ENCODE results near the gene LTBP3. TPM values are rescaled to one million over a fixed set of nuclear protein-coding genes. Genes with fewer than 3 reads are reported as not detected.
A peak's percentile ranks its signal among the peaks of the same experiment; 100 is the strongest.

LTBP3 gene
- total RNA-seq, 2 donors from 2014 or later, result 492 to 512 TPM

GRCh38 chr11:65506772-65507505 lies 51.2 kb downstream of the LTBP3 start:
- TF ChIP-seq CTCF (IDR thresholded peaks at IDR 0.05), result no peak
- no peaks in the 10 kb centered on the region for H3K9me3 ChIP-seq
- ATAC-seq (ENCODE audit: insufficient number of reproducible peaks, low FRiP score, low read depth) (peak; percentile 16), DNase-seq (ENCODE audit: low spot score) (no peak)
- peaks cover 13 to 31% of the 10 kb centered on the region in 2 donors for H3K4me1 ChIP-seq (ENCODE audit: control insufficient read depth in 1 of 2, low read depth in 2 of 2)
- peak overlapping the region; percentile 89 for H3K4me3 ChIP-seq
- peak overlapping the region; percentile 99 for H3K27ac ChIP-seq
- H3K27me3 ChIP-seq (replicated peaks; ENCODE audit: insufficient read depth), result no peaks in the 10 kb centered on the region
- H3K36me3 ChIP-seq, result peaks cover 45% of the 10 kb centered on the region

GRCh38 chr11:65506290-65506771 lies 51.8 kb downstream of the LTBP3 start:
- Histone ChIP-seq H3K27ac (peak overlapping the region; percentile 99), H3K36me3 (peaks cover 51% of the 10 kb centered on the region), H3K27me3 (replicated peaks; ENCODE audit: insufficient read depth) (no peaks in the 10 kb centered on the region), H3K4me1 (ENCODE audit: control insufficient read depth in 1 of 2, low read depth in 2 of 2) (peaks cover 13 to 31% of the 10 kb centered on the region in 2 donors), H3K9me3 (no peaks in the 10 kb centered on the region), H3K4me3 (peak overlapping the region; percentile 89)
- no peak for TF ChIP-seq CTCF (IDR thresholded peaks at IDR 0.05)
- ATAC-seq (ENCODE audit: insufficient number of reproducible peaks, low FRiP score, low read depth) (no peak), DNase-seq (ENCODE audit: low spot score) (no peak)

GRCh38 chr11:65505466-65506289 lies 52.5 kb downstream of the LTBP3 start:
- H3K4me1 ChIP-seq (ENCODE audit: control insufficient read depth in 1 of 2, low read depth in 2 of 2), result peaks cover 13 to 31% of the 10 kb centered on the region in 2 donors
- ATAC-seq (ENCODE audit: insufficient number of reproducible peaks, low FRiP score, low read depth) (no peak), DNase-seq (ENCODE audit: low spot score) (no peak)
- H3K36me3 ChIP-seq, result peaks cover 55% of the 10 kb centered on the region
- no peaks in the 10 kb centered on the region for H3K27me3 ChIP-seq (replicated peaks; ENCODE audit: insufficient read depth)
- no peaks in the 10 kb centered on the region for H3K9me3 ChIP-seq
- peak overlapping the region; percentile 89 for H3K4me3 ChIP-seq
- no peak for TF ChIP-seq CTCF (IDR thresholded peaks at IDR 0.05)
- H3K27ac ChIP-seq, result peak overlapping the region; percentile 99

- Histone ChIP-seq H3K4me1 (ENCODE audit: control insufficient read depth in 1 of 2, low read depth in 2 of 2) (peaks cover 10 to 28% of the 10 kb centered on the region in 2 donors), H3K36me3 (peaks cover 55% of the 10 kb centered on the region), H3K4me3 (peak overlapping the region; percentile 89), H3K27me3 (replicated peaks; ENCODE audit: insufficient read depth) (no peaks in the 10 kb centered on the region), H3K9me3 (no peaks in the 10 kb centered on the region), H3K27ac (peak overlapping the region; percentile 99)
- DNase-seq (ENCODE audit: low spot score) (no peak), ATAC-seq (ENCODE audit: insufficient number of reproducible peaks, low FRiP score, low read depth) (no peak)
- TF ChIP-seq CTCF (IDR thresholded peaks at IDR 0.05), result no peak
Measured at GRCh38 chr11:65504674-65505465, 53.3 kb downstream of the LTBP3 start.
